HG03442 (cell line): ENCODE measurements around the gene XXYLT1.

Experiments used
- ATAC-seq: cut with Tn5 transposase; IDR thresholded peaks from one replicate; pipeline ENCODE4 v1.9.1; 2021; ENCODE audit warnings: mild to moderate bottlenecking, moderate library complexity; ENCODE audit not compliant: unreplicated experiment

XXYLT1 gene

GRCh38 chr3:195172896-195173295 is 98.1 kb downstream of the XXYLT1 start:
- ATAC-seq, result no peak

GRCh38 chr3:195172039-195172684 is 98.8 kb downstream of the XXYLT1 start:
- no peak for ATAC-seq

GRCh38 chr3:195171093-195171873 is 99.7 kb downstream of the XXYLT1 start:
- no peak for ATAC-seq

GRCh38 chr3:195170496-195170895 is 100.5 kb downstream of the XXYLT1 start:
- no peak for ATAC-seq

GRCh38 chr3:195169011-195169649 is 101.8 kb downstream of the XXYLT1 start:
- ATAC-seq, result no peak

GRCh38 chr3:195168009-195168762 is 102.8 kb downstream of the XXYLT1 start:
- no peak for ATAC-seq

GRCh38 chr3:195165790-195166189 is 105.2 kb downstream of the XXYLT1 start:
- ATAC-seq, result no peak

- ATAC-seq, result no peak
These were observed 105.7 kb downstream of the XXYLT1 start for GRCh38 chr3:195165265-195165609.

- no peak for ATAC-seq
These were observed 106.2 kb downstream of the XXYLT1 start for GRCh38 chr3:195164573-195165264.

- ATAC-seq, result no peak
These were observed 107.0 kb downstream of the XXYLT1 start for GRCh38 chr3:195163719-195164572.

GRCh38 chr3:195162816-195163215 is 108.1 kb downstream of the XXYLT1 start:
- no peak for ATAC-seq

GRCh38 chr3:195162033-195162669 is 108.8 kb downstream of the XXYLT1 start:
- ATAC-seq, result peak; percentile 56

GRCh38 chr3:195160908-195161434 is 110.0 kb downstream of the XXYLT1 start:
- ATAC-seq, result no peak

- ATAC-seq, result no peak
These were observed 110.6 kb downstream of the XXYLT1 start for GRCh38 chr3:195160257-195160898.

- ATAC-seq, result no peak
These were observed 111.2 kb downstream of the XXYLT1 start for GRCh38 chr3:195159814-195160165.

- no peak for ATAC-seq
These were observed 111.7 kb downstream of the XXYLT1 start for GRCh38 chr3:195159117-195159813.

GRCh38 chr3:195156286-195156890 is 114.6 kb downstream of the XXYLT1 start:
- ATAC-seq, result no peak
